SK-N-MC (cell line): ENCODE data around the gene CUX1.

Experiments
- EZH2 ChIP-seq: fragments of 200-600 bp; sonication (generic); IDR thresholded peaks from one replicate; pipeline ENCODE4 v1.6.1; 2017; ENCODE audit warnings: antibody characterized with exemption
- FOXP2 ChIP-seq: optimal IDR thresholded peaks from 2 replicates; pipeline ENCODE3; 2011; ENCODE audit warnings: mild to moderate bottlenecking, moderate library complexity; ENCODE audit not compliant: insufficient read depth; ENCODE audit errors: extremely low read length, control extremely low read depth
- POLR2AphosphoS5 ChIP-seq: IDR thresholded peaks from 2 replicates; pipeline ENCODE4 v1.6.1; 2012; ENCODE audit warnings: mild to moderate bottlenecking, low read depth, low read length, borderline replicate concordance

GRCh38 chr7:101963693-101964092, 146.3 kb downstream of the CUX1 start:
- TF ChIP-seq EZH2 (no peak), POLR2AphosphoS5 (no peak), FOXP2 (no peak)
